Fibroblast of peridontal ligament (primary cell): Measurements from ENCODE around the gene MPP1.

Experiments
- DNase-seq: peaks from one replicate; pipeline ENCODE4 v3.0.0-alpha.2; 2010; ENCODE audit errors: extremely low read depth

The MPP1 gene

GRCh38 chrX:154775419-154776349, 29.6 kb downstream of the MPP1 start:
- DNase-seq = no peak

DNA sequence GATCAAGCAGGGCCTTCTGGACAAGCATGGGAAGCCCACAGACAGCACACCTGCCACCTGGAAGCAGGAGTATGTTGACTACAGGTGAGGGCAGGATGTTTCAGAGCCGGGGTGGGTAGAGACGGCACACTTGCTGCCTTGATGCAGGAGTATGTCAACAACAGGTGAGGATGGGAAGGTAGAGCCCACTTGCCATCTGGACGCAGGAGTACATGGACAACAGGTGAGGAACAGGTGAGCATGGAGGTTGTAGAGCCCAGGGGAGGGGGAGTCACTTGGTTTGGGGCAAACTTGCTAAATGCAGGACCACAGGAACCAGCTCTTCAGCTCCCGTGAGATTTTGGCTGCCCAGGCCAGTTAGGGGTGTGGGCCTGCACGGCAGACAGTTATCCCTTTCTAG, 30.7 kb downstream of the MPP1 start:
- no peak for DNase-seq

DNA sequence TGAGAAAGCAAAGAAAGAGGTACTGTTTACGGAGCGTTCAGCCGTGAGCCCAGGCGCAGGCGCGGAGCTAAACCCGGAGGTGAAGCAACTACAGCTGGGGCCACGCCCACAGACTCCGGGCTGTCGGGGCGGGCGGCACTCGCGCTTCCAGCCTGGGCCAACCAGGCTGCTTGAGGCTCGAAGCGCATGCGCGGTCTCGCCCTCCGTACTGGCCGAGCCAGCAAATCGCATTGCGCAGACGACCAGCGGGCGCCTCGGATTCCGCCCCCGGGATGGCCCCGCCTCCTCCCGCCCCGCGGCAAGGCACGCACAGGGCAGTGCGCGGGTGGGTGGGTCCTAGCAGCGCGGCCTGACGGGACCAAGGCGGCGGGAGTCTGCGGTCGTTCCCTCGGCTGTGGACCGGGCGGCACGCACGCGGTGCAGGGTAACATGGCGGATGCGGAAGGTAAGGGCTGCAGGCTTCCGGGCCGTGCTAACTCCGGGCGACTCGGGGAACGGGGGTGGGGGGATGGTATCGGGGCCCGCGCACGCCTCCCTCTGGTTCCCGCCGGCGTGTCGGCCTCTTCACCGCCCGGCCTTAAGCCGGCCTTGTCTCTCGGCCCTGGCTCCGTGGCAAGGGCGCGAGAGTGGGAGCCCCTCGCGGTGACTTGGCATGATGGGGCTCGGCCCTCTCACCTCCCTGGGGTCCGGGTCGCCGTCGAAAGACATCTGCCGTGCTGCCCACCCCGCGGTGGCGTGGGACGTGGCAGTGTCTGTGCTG, 42.6 kb downstream of the MPP1 start, which contains the start of gene DKC1:
Gene DKC1 (plus strand): TSS at position 328 of the 760 bp plus-strand sequence. CDS start 102 bp downstream, at position 430.
- DNase-seq = peak; percentile 92

DNA sequence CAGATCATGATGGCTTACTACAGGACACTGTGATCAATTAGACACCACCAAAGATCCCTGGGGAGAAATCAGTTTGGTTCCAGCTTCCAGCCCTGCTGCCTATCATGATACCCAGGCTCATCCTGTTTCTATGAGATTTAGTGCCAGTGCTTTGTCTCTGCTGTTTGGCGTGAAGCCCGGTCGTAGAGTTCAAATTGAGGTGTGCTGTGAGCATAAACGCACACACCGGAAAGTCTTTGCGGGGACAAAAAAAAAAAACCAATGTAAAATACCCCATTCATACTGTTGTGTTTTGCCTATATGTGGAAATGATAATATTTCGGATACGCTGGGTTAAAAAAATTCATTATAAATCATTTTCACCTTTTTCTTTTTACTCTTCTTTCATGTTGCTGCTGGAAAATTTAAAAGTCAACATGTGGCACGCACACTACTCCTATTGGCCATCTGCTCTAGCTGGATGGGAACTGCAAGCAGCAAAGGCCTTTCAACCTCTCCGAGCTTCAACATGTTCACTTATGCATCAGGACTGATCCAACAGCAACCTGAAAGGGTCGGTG, 43.2 kb downstream of the MPP1 start:
- no peak for DNase-seq

- DNase-seq = no peak
Observed at GRCh38 chrX:154758696-154759095, 46.6 kb downstream of the MPP1 start.

DNA sequence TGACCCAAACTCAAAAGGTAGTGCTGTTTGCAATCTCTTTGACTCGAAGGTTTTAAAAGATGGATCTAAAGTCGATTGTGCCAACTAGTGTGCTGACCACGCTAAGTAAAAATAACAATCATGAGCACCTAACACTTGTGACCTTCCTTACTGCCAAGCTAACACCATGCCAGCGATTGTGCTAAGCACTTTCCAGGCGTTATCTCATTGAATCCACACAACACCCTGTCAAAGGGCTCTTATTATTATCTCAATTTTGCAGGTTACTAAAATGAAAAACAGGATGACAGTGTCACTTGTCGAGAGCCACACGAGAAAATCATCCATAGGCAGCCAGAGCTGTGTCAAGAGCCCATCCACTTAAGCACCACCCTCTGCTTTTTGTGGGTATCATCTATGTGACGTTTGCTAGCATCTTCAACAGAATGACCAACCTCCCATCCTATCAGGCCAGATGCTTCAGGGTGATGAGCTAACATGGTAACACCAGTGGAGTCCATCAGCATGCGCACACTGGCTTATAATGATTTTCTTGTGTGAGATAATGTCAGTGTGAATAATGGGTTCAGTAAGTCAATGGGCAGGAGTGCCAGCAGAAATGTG, 53.5 kb downstream of the MPP1 start:
- DNase-seq = no peak

DNA sequence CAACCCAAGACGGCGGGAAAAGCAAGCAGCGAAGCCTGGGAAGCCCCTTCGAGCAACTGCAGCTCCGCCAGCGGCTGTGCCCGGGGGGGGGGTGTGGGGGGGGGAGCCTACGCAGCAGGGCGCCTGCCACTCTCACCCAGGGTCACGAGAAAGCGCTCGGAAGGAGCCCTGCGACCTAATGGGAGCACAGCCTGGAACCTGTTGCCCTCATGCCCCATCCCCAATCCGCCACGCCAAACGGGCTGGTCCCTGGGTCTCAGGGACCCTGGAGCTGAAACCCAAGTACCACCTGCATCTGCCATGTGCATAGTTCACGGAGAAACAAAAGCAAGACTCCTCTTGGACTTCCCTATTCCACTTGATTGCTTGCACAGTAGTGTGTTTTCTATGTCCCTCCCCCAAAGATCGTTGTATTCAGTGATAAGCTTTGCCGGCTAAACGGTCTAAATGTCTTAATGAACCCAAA, 54.0 kb downstream of the MPP1 start:
- no peak for DNase-seq

DNA sequence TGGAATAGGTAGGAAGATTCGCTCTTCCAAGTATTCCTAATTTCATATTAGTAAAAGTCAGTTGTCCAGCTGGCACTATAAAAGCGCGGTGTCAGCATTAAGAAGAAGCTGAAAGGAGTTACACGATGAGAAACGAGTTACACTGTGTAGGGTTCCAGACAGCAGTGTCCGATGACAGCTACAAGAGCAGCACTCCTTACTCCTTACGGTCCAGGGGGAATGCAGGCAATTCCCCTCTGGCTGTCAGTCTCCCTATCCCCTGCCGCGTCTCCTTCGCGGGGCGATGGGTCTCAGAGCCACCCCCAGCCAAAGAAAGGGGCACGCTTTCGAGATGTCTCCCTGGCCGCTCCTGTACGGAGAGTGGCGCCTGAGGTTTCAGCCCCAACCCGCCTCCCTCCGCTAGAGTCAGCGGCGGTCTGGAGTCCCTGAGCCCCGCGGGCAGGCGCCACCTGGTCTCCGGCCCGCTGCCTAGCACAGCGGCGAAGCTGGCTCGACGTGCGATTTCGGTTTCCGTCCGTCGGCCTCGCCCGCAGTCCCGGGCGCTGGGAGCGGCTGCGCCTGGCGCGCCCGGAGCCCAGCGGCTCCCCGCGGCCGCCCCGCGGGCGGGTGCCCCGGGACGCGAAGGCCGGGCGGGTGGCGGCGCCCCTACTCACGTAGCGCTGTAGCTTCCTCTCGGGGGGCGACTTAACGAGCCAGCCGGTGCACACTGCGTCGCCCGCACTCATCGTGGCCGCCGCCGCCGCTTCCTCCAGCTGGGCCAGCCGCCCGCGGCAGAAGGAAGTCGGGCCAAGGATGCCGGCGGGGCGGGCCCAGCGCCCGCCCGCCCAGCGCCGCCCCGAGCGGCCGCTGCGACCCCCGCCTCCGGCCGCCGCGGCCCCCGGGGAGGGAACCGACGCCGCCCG, 54.7 kb downstream of the MPP1 start, which contains the start of gene GAB3:
Gene GAB3 (minus strand): TSS at position 777 of the 902 bp plus-strand sequence. CDS start 52 bp downstream, at position 725.
- DNase-seq = no peak

DNA sequence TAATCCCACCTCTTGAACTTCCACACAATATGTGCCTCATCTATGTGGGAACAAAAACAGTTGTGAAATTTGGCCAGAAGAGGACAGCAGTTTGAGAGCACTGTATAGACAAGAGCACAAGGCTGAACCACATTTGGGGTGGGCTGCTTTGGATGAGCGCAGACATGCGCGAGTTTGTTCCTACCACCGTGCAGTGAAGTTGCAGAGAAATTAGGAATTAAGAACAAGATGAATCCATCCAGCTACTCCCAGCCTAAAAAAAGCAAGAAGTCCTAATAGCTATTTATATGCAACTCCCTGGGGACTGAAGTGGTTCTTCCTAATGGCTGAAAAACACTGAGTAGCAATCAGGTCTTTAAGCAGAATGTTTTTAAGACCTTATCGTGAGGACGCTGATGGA, 55.4 kb downstream of the MPP1 start:
- no peak for DNase-seq

DNA sequence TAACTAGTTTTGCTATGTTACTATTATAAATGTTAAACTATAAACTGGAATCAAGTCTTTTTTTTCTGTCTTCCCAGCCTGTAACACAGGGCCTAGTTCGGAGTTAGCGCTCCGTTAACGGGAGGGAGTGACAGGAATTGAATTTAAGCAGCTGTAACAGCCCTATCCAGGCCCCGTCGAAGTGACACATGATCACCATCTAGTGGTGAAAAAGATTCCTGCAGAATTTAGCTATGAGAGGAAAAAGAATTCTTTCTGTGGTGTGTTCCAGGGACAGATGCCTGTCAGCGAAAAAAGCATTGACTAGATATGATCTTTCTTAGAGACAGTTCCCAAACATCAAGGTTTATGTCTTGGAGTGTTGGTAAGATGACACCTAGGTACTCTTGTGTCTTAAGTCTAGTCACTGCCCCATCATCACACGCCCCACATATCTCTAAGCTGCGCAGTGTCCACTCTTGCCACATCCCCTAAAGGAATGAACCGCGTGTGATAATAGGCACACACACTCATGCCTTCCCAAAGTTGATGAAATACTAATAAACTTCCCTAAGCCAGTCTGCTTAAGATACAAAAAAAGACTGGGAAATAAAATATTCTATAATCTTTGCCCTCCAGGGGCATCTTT, 56.5 kb downstream of the MPP1 start:
- DNase-seq = peak; percentile 69

DNA sequence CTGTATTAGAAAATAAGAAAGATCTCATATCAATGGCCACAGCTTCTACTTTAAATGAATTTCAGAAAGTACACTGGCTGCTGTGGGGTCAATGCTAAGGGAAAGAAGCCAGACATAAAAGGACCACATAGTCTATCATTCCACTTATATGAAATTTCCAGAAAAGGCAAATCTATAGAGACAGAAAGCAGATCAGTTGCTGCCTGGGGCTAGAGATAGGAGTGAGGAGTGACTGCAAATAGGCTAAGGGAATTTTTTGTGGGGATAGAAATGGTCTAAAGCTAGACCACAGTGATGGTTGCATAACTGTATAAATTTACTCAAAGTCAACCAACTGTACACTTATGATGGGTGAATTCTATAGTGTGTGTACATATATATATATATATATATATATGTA, 62.7 kb downstream of the MPP1 start:
- no peak for DNase-seq

DNA sequence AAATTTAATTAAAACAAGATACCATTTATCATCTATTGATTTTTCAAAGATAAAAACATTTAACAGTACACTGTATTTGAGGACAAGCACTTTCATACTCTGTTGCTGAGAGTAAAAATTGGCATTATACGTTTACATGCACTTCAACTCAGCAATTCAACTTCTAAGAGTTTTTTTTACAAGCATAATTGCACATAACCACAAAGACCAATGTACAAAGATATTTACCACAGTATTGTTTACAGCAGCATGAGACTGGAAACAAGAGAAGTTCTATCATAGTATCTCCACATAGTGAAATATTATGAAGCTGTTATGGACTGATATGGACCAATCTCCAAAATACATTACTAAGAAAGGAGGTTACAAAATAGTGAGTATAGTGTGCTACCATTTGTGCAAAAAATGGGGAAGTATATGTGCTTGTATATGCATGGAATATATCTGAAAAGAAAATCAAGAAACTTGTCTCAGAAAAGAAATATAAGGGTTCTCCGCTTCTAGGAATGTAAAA, 65.3 kb downstream of the MPP1 start:
- DNase-seq = no peak

GRCh38 chrX:154738011-154738738, 67.1 kb downstream of the MPP1 start:
- peak; percentile 75 for DNase-seq

DNA sequence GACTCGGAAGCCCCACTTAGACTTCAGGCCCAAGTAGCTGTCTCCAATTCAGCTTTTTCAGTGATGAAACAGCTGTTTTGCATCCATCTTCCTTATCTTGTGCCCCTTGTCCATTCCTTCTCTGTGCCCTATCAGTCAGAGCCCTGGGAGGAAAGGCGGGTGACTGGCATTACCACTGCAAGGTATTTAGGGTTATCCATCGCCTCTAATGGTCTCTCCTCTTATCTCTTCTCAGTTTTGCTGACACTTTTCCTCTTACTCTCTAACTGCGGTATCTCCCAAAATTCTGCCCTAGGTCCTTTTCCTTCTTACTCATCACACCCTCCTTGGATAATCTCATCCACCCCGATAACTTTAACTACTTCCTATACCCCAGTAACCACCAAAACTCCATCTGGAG, 68.1 kb downstream of the MPP1 start:
- no peak for DNase-seq

DNA sequence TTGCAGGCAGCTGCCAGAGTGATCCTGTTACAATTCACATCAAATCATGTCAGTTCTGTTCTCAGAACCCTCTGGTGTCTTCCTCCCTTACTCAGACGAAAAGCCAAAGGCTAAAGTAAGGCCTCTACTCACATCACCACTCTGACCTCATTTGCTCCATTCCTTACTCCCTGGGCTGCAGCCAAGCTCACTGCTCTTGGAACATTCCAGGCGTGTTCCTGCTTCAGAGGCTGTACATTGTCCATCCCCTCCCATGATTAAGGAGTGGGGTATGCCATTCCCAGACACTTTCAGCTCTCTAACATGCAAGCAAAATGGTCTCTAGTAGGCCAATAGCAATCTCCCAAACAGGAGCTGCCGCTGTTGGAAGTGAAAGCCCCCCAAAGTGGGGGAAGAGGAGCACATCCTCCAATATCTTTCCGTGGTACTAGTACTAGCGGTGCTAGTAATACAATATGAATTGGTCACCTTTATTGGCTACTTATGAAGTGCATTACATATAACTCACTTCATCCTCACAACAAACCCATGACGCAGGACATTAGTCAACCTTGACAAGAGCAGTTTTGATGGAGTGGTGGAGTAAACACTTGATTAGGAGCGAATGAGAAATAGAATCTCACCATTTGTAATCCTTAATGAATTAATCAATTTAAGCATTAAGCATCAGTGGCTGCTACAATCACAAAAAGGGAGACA, 69.4 kb downstream of the MPP1 start:
- peak; percentile 77 for DNase-seq

DNA sequence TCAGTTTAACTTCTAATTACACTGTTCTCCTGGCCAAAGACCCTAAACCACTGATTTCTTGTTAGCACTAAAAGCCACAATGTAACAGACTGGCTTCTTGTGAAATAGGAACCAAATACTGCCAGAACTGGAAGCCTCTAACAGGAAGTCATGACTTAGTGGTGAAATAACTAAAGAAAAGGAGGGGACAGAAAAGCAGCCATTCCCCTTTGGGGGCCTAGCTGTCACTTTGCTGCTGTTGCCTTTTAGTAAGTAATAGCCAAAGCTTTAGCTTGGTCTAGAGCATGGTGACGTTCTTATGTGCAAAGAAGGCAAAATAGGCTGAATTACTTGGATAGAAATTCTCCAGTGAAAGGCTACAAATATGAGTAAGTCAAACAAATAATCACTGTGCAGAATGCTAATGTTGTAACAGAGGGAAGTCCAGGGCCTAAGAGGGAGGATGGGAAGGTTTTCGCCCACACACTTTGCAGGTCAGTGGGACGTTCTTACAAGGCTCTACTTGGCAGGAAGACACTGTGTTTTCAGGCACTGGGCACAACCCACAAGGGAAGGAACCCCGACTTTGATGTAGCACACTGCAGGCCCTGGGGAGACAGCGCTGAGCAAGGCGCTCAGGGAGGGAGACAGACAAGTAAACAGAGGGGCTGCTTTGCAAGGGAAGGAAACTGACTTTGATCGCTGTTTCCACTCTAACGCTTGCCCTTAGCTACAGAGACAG, 71.1 kb downstream of the MPP1 start:
- peak; percentile 75 for DNase-seq

DNA sequence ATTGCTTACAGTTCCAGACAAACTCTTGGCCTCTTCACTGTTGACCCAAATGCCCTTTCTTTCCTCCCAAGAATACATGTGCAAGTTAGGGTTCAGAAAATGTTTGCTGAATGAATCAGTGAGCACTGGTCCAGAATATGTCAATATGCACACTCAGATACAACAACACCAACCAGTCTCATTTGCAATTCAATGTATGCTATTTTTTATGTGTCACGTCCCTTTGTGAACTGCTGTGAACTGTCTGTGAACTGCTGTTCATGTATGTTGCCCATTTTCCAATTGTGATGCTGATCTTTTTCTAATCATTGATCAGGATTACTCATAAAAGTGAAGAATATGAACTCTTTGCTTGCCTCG, 72.2 kb downstream of the MPP1 start:
- DNase-seq = peak; percentile 58

DNA sequence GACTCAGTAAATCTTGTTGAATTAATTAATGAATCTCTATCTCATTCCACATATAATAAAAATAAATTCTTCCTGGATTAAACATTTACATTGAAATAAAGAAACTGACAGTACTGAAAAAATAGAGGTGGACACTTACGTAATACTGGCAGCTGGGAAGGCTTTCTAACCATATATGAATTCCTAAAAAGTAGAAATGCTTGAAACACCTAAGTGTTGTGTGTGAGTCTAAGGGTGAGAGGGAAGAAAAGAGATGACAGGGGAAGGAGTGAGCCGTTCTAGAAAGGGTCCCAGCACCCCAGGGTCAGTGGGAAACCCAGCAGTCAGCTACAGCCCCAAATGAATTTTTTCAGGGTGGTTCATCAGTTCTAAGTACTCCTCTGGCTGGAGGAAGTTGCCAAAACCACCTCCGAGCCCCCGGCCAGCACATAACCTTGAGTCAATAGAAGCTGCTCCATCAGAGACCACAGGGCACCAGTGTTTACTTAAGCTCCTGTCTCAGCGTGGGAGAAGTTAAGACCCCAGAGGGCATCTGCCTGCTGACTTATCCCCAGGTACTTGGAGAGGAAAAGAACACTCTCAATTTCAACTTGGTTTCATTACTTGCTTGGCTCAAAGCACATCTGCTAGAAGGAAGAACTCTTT, 72.7 kb downstream of the MPP1 start:
- no peak for DNase-seq
